ENCODE results near the gene CASP14. TPM values are rescaled to one million over a fixed set of nuclear protein-coding genes. Genes with fewer than 3 reads are reported as not detected.

CASP14 gene
- total and polyA plus RNA-seq, 10 of the 15 experiments (the other 5 are each of a cell fraction or from before 2014, with no cell fraction given) = 0.06 to 0.40 (median 0.13) TPM; not detected in 2

DNA sequence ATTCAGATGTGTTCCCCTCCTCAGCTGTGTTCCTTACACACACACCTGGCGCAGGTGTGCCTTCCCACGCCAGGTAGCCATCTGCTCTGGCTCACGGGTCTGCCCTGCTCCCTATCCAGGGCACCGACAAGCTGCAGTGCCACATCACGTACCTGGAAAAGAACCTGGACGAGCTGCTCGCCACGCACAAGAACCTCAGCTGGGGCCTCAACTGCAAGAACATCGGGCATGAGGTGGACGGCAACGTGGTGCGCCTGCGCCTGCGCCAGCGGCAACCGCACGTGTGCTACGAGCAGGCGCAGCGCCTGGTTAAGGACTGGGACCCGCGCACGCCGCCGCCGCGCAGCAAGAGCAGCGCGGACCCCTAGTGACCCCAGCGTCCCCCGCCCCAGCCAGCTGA, 26.5 kb upstream of the CASP14 start:
- DNase-seq (ENCODE audit: low read depth, low spot score) (no peak), FAIRE-seq (no peak), ATAC-seq (no peak)
- Histone ChIP-seq H3K9ac (ENCODE audit: control insufficient read depth, insufficient read depth, low read length) (no peak overlapping the region), H3K27me3 (replicated peaks in 1 of 2; ENCODE audit: control insufficient read depth in 2 of 2, insufficient read depth in 2 of 2, low read length in 1 of 2) (no peaks in the 10 kb centered on the region; a peak in 1 of 4 replicates), H3K4me1 (ENCODE audit: control insufficient read depth, insufficient read depth, low read length) (no peaks in the 10 kb centered on the region), H3K36me3 (ENCODE audit: control insufficient read depth in 2 of 2, insufficient read depth in 2 of 2, low read length in 1 of 2) (no peaks in the 10 kb centered on the region), H3K4me3 (no peak overlapping the region), H3K27ac (ENCODE audit: control insufficient read depth, insufficient read depth) (no peak overlapping the region), H3K79me2 (ENCODE audit: control insufficient read depth, insufficient read depth, low read length) (no peaks in the 10 kb centered on the region), H3K9me3 (replicated peaks; ENCODE audit: control insufficient read depth, insufficient read depth, low read length) (no peaks in the 10 kb centered on the region), H3K4me2 (ENCODE audit: control insufficient read depth, insufficient read depth) (no peak overlapping the region), H4K20me1 (ENCODE audit: control insufficient read depth, insufficient read depth) (no peaks in the 10 kb centered on the region), H2AFZ (ENCODE audit: control insufficient read depth, low read depth, low read length) (no peak overlapping the region)
- CTCF ChIA-PET = interaction anchor here (0.6 kb wide), 1 partner anchor 285 kb away, joined by 3 read pairs; no protein-coding TSS in a partner anchor
- WGBS (ENCODE audit: insufficient coverage, insufficient replicate concordance, low lambda C conversion rate, missing lambda C conversion rate) = 62% methylated on average over 26 of the region's 31 CpGs
- no peak for TF ChIP-seq ZBED1 (IDR thresholded peaks at IDR 0.05; ENCODE audit: borderline replicate concordance)
- no peak for TF ChIP-seq RUNX3 (IDR thresholded peaks at IDR 0.05; ENCODE audit: low read length)
- no peak for TF ChIP-seq EZH2 (IDR thresholded peaks at IDR 0.05; ENCODE audit: borderline replicate concordance, control insufficient read depth, low read depth, low read length)
- no peak for TF ChIP-seq TCF7 (IDR thresholded peaks at IDR 0.05; ENCODE audit: borderline replicate concordance)
- TF ChIP-seq, protein P1, sequence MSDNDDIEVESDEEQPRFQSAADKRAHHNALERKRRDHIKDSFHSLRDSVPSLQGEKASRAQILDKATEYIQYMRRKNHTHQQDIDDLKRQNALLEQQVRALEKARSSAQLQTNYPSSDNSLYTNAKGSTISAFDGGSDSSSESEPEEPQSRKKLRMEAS (IDR thresholded peaks at IDR 0.05; ENCODE audit: low read depth, low read length) = no peak
- no peak for TF ChIP-seq FOXM1 (IDR thresholded peaks at IDR 0.05; ENCODE audit: low read depth, low read length)
- TF ChIP-seq RBBP5 (conservative IDR thresholded peaks at IDR 0.05) = no peak
- TF ChIP-seq, protein P2, sequence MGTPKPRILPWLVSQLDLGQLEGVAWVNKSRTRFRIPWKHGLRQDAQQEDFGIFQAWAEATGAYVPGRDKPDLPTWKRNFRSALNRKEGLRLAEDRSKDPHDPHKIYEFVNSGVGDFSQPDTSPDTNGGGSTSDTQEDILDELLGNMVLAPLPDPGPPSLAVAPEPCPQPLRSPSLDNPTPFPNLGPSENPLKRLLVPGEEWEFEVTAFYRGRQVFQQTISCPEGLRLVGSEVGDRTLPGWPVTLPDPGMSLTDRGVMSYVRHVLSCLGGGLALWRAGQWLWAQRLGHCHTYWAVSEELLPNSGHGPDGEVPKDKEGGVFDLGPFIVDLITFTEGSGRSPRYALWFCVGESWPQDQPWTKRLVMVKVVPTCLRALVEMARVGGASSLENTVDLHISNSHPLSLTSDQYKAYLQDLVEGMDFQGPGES (IDR thresholded peaks at IDR 0.05) = no peak
- TF ChIP-seq TCF12 (IDR thresholded peaks at IDR 0.05; ENCODE audit: low read depth, low read length) = no peak
- TF ChIP-seq, protein P3, sequence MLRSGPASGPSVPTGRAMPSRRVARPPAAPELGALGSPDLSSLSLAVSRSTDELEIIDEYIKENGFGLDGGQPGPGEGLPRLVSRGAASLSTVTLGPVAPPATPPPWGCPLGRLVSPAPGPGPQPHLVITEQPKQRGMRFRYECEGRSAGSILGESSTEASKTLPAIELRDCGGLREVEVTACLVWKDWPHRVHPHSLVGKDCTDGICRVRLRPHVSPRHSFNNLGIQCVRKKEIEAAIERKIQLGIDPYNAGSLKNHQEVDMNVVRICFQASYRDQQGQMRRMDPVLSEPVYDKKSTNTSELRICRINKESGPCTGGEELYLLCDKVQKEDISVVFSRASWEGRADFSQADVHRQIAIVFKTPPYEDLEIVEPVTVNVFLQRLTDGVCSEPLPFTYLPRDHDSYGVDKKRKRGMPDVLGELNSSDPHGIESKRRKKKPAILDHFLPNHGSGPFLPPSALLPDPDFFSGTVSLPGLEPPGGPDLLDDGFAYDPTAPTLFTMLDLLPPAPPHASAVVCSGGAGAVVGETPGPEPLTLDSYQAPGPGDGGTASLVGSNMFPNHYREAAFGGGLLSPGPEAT (IDR thresholded peaks at IDR 0.05; ENCODE audit: low read depth) = no peak
- SMC1A ChIA-PET (ENCODE audit: uncharacterized antibody, unreplicated experiment) = no interaction called here
- in situ Hi-C loops (cut with MboI) (no loop called here), intact Hi-C loops (cut with micrococcal nuclease; ENCODE audit: unreplicated experiment) (no loop called here)
- RAD21 ChIA-PET (ENCODE audit: unreplicated experiment) = no interaction called here
- no TSS peak for BruUV-seq (replicated peaks)
- POLR2A ChIA-PET = no interaction called here

All from GM12878 (cell line).